Pancreas (tissue), 10 donors: ENCODE measurements around the gene TLDC2. TPM values are rescaled to one million over a fixed set of nuclear protein-coding genes. Genes with fewer than 3 reads are reported as not detected.

Experiments
- ATAC-seq, 4 donors: fragments of 200-7000 bp; cut with Tn5 transposase; one replicate each; pipeline versions ENCODE4 v1.8.0 to v1.9.1; 2020; ENCODE audit warnings: mild to moderate bottlenecking in 4 of 4, moderate library complexity in 4 of 4
- DNase-seq, 6 donors: peaks; one replicate each; pipeline ENCODE4 v3.0.0-alpha.2; 2020
- FAIRE-seq: peaks from 2 replicates; lab custom pipeline; 2012; peaks lifted over from hg19 to GRCh38; lab: Jason Lieb, UNC
- H3K27ac ChIP-seq, 4 donors: fragments of 200-600 bp; sonication (generic); 1 replicate in 3 of 4; 2 replicates in 1 of 4; pipeline versions ENCODE4 v1.5.0 to v1.8.0; 2020
- H3K27me3 ChIP-seq, 4 donors: fragments of 200-600 bp; one replicate each; pipeline ENCODE4 v1.8.0; 2021
- H3K36me3 ChIP-seq, 3 donors: fragments of 200-600 bp; sonication (generic) in 1 of 3; one replicate each; pipeline versions ENCODE4 v1.5.0 to v1.8.0; 2020 to 2021
- H3K4me1 ChIP-seq, 3 donors: fragments of 200-600 bp; one replicate each; pipeline ENCODE4 v1.8.0; 2021
- H3K4me3 ChIP-seq, 4 donors: fragments of 200-600 bp; sonication (generic) in 2 of 4; one replicate each; pipeline versions ENCODE4 v1.5.0 to v1.8.0; 2020 to 2021
- H3K9me3 ChIP-seq, 4 donors: fragments of 200-600 bp; one replicate each; pipeline ENCODE4 v1.8.0; 2021
- WGBS, 2 donors: extraction: QIAGEN DNeasy Blood & Tissue Kit; methylation state at CpG; one replicate each; pipeline ENCODE4 v1.1.7; 2013; 5-methylcytosine and 5-hydroxymethylcytosine counted together
- intact Hi-C, 3 donors: fragments of 100-400 bp; cut with DNase I; formaldehyde crosslinking; loops; one replicate each; pipeline versions ENCODE4 v1.11.1 to v1.14.2; 2022
- polyA plus RNA-seq, 2 donors: library from polyadenylated mRNA; stranded (reverse); fragments of 200-250 nt; gene quantifications; one replicate each; pipeline ENCODE4 v1.2.3, GENCODE V29; 2013
- total RNA-seq, 6 donors: library from RNA; stranded (reverse); fragmentation: NEBNext Ultra II Directional in 4 of 6; extraction: Animal tissue kit (Norgen Biotek cat#: 25700) in 4 of 6; gene quantifications; one replicate each; pipeline versions ENCODE4 v1.2.1 to v1.2.4, GENCODE V29; 2021 to 2023
- TF ChIP-seq, protein P1 (sequence below), 4 donors: fragments of 200-600 bp; sonication (generic) in 3 of 4; IDR thresholded peaks; one replicate each; pipeline versions ENCODE4 v1.5.0 to v1.8.0; 2021; ENCODE audit warnings: antibody characterized with exemption in 4 of 4
- donor health status: healthy with polysubstance abuse.
- donor health status: DM: no; HTN: no; CAD: no; lungs with moderate emphysema.
- donor health status: DM: no; HTN: no; CAD: no.
- donor health status: control.
- donor health status: control.
- donor health status: Bipolar disorder and iron deficiency.
- donor health status: DM: yes; HTN: yes; CAD: no.
- donor health status: DM: no; HTN: no; CAD: no.
- donor health status: DM: no; HTN: no; CAD: no.
- donor health status: DM: yes; HTN: yes; CAD: no.

The TLDC2 gene
- total and polyA plus RNA-seq, 8 donors, result 0.23 to 0.82 (median 0.34) TPM; not detected in 1

DNA sequence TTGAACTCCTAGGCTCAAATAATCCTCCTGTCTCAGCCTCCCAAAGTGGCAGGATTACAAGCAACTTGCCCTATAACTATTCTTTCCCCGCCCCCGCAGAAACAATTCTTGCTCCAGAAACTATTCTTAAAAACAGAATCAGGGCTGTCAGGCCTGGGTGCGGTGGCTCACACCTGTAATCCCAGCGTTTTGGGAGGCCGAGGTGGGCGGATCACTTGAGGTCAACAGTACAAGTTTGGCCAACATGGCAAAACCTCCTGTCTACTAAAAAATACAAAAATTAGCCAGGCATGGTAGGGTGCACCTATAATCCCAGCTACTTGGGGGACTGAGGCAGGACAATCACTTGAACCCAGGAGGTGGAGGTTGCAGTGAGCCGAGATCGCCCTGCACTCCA lies 44.4 kb downstream of the TLDC2 start:
- FAIRE-seq (no peak), ATAC-seq (no peak), DNase-seq (no peak)
- TF ChIP-seq, protein P1, sequence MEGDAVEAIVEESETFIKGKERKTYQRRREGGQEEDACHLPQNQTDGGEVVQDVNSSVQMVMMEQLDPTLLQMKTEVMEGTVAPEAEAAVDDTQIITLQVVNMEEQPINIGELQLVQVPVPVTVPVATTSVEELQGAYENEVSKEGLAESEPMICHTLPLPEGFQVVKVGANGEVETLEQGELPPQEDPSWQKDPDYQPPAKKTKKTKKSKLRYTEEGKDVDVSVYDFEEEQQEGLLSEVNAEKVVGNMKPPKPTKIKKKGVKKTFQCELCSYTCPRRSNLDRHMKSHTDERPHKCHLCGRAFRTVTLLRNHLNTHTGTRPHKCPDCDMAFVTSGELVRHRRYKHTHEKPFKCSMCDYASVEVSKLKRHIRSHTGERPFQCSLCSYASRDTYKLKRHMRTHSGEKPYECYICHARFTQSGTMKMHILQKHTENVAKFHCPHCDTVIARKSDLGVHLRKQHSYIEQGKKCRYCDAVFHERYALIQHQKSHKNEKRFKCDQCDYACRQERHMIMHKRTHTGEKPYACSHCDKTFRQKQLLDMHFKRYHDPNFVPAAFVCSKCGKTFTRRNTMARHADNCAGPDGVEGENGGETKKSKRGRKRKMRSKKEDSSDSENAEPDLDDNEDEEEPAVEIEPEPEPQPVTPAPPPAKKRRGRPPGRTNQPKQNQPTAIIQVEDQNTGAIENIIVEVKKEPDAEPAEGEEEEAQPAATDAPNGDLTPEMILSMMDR (IDR thresholded peaks at IDR 0.05), result no peak
- no peak overlapping the region for H3K27ac ChIP-seq
- no peak overlapping the region for H3K4me3 ChIP-seq
- H3K4me1 ChIP-seq, result no peaks in the 10 kb centered on the region
- 92 to 95% methylated on average over 8 of the region's 8 CpGs for WGBS, 2 donors
- intact Hi-C loops, result no loop called here
- H3K36me3 ChIP-seq, result peaks cover 0 to 23% (median 0%) of the 10 kb centered on the region in 3 donors
- H3K9me3 ChIP-seq, result no peaks in the 10 kb centered on the region
- no peaks in the 10 kb centered on the region for H3K27me3 ChIP-seq

DNA sequence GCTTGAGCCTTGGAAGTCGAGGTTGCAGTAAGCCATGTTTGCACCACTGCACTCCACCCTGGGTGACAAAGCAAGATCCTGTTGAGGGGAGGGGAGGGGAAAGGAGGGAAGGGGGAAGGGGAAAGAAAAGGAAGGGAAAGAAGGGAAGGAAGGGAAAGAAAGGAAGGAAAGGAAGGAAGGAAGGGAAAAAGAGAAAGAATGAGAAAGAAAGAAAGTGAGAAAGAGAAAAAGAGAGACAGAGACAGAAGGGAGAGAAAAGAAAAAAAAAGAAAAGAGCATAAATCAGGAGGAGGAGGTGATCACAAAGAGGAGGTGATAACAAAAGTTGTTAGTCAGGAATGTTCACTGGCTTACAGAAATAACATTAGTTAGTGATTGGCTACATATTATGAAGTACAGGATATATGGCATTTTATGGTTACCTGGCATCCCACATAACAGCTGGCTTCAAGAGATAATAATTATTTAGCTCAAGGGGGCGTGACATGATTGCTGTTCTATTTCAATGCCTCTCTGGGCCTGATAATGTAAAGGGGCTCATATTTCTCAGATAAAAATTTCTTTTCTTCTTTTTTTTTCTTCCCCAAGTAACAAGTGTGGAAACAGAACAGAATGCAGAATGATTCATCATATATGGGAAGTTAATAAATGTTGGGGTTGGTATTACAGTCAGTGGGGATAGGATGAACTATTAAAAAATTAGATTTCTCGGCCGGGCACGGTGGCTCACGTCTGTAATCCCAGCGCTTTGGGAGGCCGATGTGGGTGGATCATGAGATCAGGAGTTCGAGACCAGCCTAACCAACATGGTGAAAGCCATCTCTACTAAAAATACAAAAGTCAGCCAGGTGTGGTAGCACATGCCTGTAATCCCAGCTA lies 48.5 kb downstream of the TLDC2 start:
- FAIRE-seq (no peak), ATAC-seq (no peak), DNase-seq (no peak)
- no peak overlapping the region for H3K4me3 ChIP-seq
- H3K27ac ChIP-seq, result no peak overlapping the region
- no peaks in the 10 kb centered on the region for H3K9me3 ChIP-seq
- peaks cover 0 to 11% (median 7%) of the 10 kb centered on the region in 3 donors for H3K36me3 ChIP-seq
- intact Hi-C loops, result no loop called here
- no peaks in the 10 kb centered on the region for H3K4me1 ChIP-seq
- TF ChIP-seq, protein P1 (IDR thresholded peaks at IDR 0.05), result no peak
- no peaks in the 10 kb centered on the region for H3K27me3 ChIP-seq
- 84 to 85% methylated on average over 9 of the region's 9 CpGs for WGBS, 2 donors

- Histone ChIP-seq H3K36me3 (peaks cover 0 to 11% (median 7%) of the 10 kb centered on the region in 3 donors), H3K27ac (no peak overlapping the region), H3K4me3 (no peak overlapping the region), H3K4me1 (no peaks in the 10 kb centered on the region), H3K9me3 (no peaks in the 10 kb centered on the region), H3K27me3 (no peaks in the 10 kb centered on the region)
- TF ChIP-seq, protein P1 (IDR thresholded peaks at IDR 0.05), result no peak
- intact Hi-C loops, result no loop called here
- 78 to 81% methylated on average over 2 of the region's 2 CpGs for WGBS, 2 donors
- FAIRE-seq (no peak), DNase-seq (no peak), ATAC-seq (no peak)
These were observed 49.3 kb downstream of the TLDC2 start for GRCh38 chr20:36925234-36925633.

DNA sequence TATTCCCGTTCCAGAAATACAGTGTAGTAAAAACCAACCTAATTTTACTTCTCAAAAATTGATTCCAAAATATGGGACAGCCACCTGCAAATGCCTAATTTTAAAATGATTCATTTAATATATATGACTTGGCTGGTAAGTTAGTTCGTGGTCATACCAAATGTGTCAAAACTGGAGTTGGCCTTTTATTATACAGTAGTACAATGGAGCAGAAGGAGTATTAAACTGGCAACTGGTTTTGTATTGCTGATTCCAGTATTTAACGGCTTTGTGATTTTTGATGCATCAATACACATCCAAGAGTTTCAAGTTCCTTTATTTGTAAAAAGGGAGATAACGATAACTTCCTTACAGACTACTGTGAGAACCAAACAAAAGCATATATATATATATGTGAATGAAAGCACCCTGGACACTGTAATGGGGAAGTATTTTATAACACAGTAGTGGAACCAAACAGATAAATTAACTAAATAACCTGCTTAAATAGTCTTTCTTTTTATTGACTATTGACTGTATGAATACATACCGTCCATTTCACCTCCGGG lies 50.8 kb downstream of the TLDC2 start:
- Histone ChIP-seq H3K9me3 (no peaks in the 10 kb centered on the region), H3K27ac (no peak overlapping the region), H3K4me3 (no peak overlapping the region), H3K27me3 (no peaks in the 10 kb centered on the region), H3K4me1 (no peaks in the 10 kb centered on the region), H3K36me3 (peaks cover 0 to 11% (median 7%) of the 10 kb centered on the region in 3 donors)
- TF ChIP-seq, protein P1 (IDR thresholded peaks at IDR 0.05), result no peak
- DNase-seq, result no peak
- WGBS, 2 donors, result 87 to 88% methylated on average over 6 of the region's 6 CpGs
- intact Hi-C loops, result no loop called here
- no peak for ATAC-seq
- no peak for FAIRE-seq

DNA sequence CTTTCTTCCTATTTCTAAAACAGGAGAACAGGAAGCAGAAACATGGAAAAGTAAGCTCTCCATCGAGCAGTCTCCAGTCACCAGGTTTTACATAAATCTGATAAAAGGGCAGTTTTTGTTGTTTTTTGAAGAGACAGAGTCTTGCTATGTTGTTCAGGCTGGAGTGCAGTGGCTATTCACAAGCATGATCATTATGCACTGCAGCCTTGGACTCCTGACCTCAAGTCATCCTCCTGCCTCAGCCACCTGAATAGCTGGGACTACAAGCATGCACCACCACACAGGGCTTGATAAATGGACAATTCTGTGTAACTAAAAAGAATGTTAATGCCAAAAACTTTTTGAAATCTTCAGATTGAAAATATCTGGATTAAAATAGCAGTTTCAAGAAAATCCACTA lies 51.8 kb downstream of the TLDC2 start:
- H3K27ac ChIP-seq, result no peak overlapping the region
- no peaks in the 10 kb centered on the region for H3K9me3 ChIP-seq
- peaks cover 3 to 4% (median 3%) of the 10 kb centered on the region in 3 donors for H3K4me1 ChIP-seq
- WGBS, 2 donors, result 88 to 91% methylated on average over 1 of the region's 1 CpG
- FAIRE-seq, result no peak
- TF ChIP-seq, protein P1 (IDR thresholded peaks at IDR 0.05), result no peak
- peaks cover 0 to 11% (median 7%) of the 10 kb centered on the region in 3 donors for H3K36me3 ChIP-seq
- intact Hi-C loops, result no loop called here
- ATAC-seq, result no peak
- no peak overlapping the region for H3K4me3 ChIP-seq
- no peak for DNase-seq
- no peaks in the 10 kb centered on the region for H3K27me3 ChIP-seq
